HG03575 (cell line): ENCODE data around the gene RAMP3.

Source experiments
- ATAC-seq: cut with Tn5 transposase; IDR thresholded peaks from one replicate; pipeline ENCODE4 v1.9.1; 2021; ENCODE audit not compliant: unreplicated experiment, insufficient number of reproducible peaks, low FRiP score; ENCODE audit errors: extremely low read depth

The RAMP3 gene

GRCh38 chr7:45174966-45175765 lies 17.6 kb downstream of the RAMP3 start:
- no peak for ATAC-seq

- no peak for ATAC-seq
Measured at GRCh38 chr7:45176091-45176490, 18.5 kb downstream of the RAMP3 start.

- ATAC-seq = no peak
Measured at GRCh38 chr7:45176886-45177731, 19.5 kb downstream of the RAMP3 start.

GRCh38 chr7:45177801-45178200 lies 20.2 kb downstream of the RAMP3 start:
- no peak for ATAC-seq

- no peak for ATAC-seq
Measured at GRCh38 chr7:45178241-45179225, 20.9 kb downstream of the RAMP3 start.

GRCh38 chr7:45179666-45180065 lies 22.1 kb downstream of the RAMP3 start:
- ATAC-seq = no peak

- no peak for ATAC-seq
Measured at GRCh38 chr7:45180084-45180986, 22.7 kb downstream of the RAMP3 start.

GRCh38 chr7:45181286-45181960 lies 23.8 kb downstream of the RAMP3 start:
- no peak for ATAC-seq

GRCh38 chr7:45181991-45182855 lies 24.6 kb downstream of the RAMP3 start:
- no peak for ATAC-seq

- no peak for ATAC-seq
Measured at GRCh38 chr7:45182856-45183710, 25.5 kb downstream of the RAMP3 start.

- no peak for ATAC-seq
Measured at GRCh38 chr7:45183711-45184210, 26.2 kb downstream of the RAMP3 start.

- ATAC-seq = no peak
Measured at GRCh38 chr7:45184326-45185027, 26.9 kb downstream of the RAMP3 start.

- ATAC-seq = no peak
Measured at GRCh38 chr7:45185028-45185863, 27.7 kb downstream of the RAMP3 start.

- no peak for ATAC-seq
Measured at GRCh38 chr7:45185864-45186250, 28.3 kb downstream of the RAMP3 start.
